Neural cell (in vitro differentiated cells): ENCODE results near the gene GLCE.

Experiments
- MXI1 ChIP-seq: fragments of 450-650 bp; conservative IDR thresholded peaks from 2 replicates; pipeline ENCODE4 v1.6.1; 2014; ENCODE audit warnings: antibody characterized with exemption, mild to moderate bottlenecking; ENCODE audit not compliant: poor library complexity, severe bottlenecking
- POLR2AphosphoS5 ChIP-seq: IDR thresholded peaks from 2 replicates; pipeline ENCODE4 v1.6.1; 2012
- RAD21 ChIP-seq: fragments of 450-650 bp; conservative IDR thresholded peaks from 2 replicates; pipeline ENCODE4 v1.6.1; 2014; ENCODE audit warnings: antibody characterized with exemption, mild to moderate bottlenecking, moderate library complexity
- TF ChIP-seq, protein P1 (sequence below): fragments of 450-650 bp; IDR thresholded peaks from 2 replicates; pipeline ENCODE4 v1.5.1; 2014; ENCODE audit warnings: antibody characterized with exemption, mild to moderate bottlenecking, moderate library complexity; ENCODE audit not compliant: poor library complexity, severe bottlenecking
- TF ChIP-seq, protein P2 (sequence below): IDR thresholded peaks from 2 replicates; pipeline ENCODE4 v1.6.1; 2012; ENCODE audit warnings: borderline replicate concordance

DNA sequence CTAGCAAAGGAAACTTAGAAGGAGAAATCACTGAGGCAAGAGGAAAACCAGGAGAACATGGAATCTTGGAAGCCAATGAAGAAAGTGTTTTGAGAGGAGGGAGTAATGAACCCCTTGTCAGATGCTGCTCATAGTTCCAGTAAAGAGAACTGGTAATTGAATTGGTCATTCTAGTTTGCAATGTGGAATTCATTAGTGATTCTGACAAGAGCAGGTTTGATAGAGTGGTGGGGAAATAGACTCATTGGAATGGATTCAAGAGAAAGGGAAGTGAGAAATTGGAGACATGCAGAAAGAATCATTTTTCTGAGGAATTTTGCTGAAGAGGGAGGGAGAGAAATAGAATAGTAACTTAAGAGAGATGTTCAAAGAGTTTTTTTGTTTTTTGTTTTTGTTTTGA lies 21.0 kb downstream of the GLCE start:
- TF ChIP-seq, protein P1, sequence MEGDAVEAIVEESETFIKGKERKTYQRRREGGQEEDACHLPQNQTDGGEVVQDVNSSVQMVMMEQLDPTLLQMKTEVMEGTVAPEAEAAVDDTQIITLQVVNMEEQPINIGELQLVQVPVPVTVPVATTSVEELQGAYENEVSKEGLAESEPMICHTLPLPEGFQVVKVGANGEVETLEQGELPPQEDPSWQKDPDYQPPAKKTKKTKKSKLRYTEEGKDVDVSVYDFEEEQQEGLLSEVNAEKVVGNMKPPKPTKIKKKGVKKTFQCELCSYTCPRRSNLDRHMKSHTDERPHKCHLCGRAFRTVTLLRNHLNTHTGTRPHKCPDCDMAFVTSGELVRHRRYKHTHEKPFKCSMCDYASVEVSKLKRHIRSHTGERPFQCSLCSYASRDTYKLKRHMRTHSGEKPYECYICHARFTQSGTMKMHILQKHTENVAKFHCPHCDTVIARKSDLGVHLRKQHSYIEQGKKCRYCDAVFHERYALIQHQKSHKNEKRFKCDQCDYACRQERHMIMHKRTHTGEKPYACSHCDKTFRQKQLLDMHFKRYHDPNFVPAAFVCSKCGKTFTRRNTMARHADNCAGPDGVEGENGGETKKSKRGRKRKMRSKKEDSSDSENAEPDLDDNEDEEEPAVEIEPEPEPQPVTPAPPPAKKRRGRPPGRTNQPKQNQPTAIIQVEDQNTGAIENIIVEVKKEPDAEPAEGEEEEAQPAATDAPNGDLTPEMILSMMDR, result no peak
- no peak for TF ChIP-seq POLR2AphosphoS5
- TF ChIP-seq, protein P2, sequence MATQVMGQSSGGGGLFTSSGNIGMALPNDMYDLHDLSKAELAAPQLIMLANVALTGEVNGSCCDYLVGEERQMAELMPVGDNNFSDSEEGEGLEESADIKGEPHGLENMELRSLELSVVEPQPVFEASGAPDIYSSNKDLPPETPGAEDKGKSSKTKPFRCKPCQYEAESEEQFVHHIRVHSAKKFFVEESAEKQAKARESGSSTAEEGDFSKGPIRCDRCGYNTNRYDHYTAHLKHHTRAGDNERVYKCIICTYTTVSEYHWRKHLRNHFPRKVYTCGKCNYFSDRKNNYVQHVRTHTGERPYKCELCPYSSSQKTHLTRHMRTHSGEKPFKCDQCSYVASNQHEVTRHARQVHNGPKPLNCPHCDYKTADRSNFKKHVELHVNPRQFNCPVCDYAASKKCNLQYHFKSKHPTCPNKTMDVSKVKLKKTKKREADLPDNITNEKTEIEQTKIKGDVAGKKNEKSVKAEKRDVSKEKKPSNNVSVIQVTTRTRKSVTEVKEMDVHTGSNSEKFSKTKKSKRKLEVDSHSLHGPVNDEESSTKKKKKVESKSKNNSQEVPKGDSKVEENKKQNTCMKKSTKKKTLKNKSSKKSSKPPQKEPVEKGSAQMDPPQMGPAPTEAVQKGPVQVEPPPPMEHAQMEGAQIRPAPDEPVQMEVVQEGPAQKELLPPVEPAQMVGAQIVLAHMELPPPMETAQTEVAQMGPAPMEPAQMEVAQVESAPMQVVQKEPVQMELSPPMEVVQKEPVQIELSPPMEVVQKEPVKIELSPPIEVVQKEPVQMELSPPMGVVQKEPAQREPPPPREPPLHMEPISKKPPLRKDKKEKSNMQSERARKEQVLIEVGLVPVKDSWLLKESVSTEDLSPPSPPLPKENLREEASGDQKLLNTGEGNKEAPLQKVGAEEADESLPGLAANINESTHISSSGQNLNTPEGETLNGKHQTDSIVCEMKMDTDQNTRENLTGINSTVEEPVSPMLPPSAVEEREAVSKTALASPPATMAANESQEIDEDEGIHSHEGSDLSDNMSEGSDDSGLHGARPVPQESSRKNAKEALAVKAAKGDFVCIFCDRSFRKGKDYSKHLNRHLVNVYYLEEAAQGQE, result no peak
- TF ChIP-seq MXI1, result no peak
- TF ChIP-seq RAD21, result no peak
